ENCODE results near the gene SYNE4. TPM values are rescaled to one million over a fixed set of nuclear protein-coding genes. Genes with fewer than 3 reads are reported as not detected.
A peak's percentile ranks its signal among the peaks of the same experiment; 100 is the strongest.

The SYNE4 gene
- total and polyA plus RNA-seq, 2 of the 4 experiments (the other 2 are of a cell fraction): 0.27 TPM; not detected in 1

DNA sequence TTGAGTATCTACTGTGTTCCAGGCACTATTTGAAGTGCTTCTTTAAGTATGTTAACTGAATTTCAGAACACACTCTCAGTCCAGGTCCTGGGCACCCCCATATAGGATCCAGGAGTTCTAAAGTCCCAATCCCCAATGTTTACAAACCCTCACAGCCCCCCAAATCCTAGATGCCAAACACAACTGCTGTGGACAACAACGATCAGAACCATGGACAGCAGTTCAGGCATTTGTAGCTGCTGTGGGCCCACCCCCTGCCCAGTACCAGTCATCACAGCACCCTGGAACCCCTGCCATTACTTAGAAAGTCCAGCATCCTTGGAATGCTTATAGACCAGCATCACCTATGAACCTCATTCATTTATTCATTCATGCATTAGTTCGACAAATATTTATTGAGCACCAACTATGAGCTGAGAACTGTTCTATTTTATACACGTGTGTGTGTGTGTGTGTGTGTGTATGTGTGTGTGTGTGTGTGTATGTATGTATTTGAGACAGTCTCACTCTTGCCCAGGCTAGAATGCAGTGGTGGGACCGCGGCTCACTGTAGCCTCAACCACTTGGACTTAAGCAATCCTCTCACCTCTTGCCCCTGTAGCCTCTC lies 32.9 kb downstream of the SYNE4 start:
- WGBS, 2 experiments (ENCODE audit: extremely low coverage in 2 of 2, insufficient read length in 1 of 2): 14% methylated on average over 1 of the region's 5 CpGs; no CpG with 5 or more reads in 1 of the 2 experiments
- no peak overlapping the region for H4K8ac ChIP-seq (ENCODE audit: low read depth in 2 of 2, low read length in 2 of 2)
- H3K27ac ChIP-seq (ENCODE audit: insufficient read depth, low read length): no peak overlapping the region
- H3K36me3 ChIP-seq (ENCODE audit: control insufficient read depth, insufficient read depth, low read length): no peaks in the 10 kb centered on the region
- H4K20me1 ChIP-seq (ENCODE audit: insufficient read depth, low read length): no peaks in the 10 kb centered on the region
- no peak overlapping the region for H2BK20ac ChIP-seq (ENCODE audit: low read depth, low read length)
- no peak overlapping the region for H2BK120ac ChIP-seq (ENCODE audit: low read depth, low read length)
- ChIA-PET CTCF (no interaction called here), POLR2A (ENCODE audit: unreplicated experiment) (no interaction called here)
- H3K9ac ChIP-seq (ENCODE audit: low read depth, low read length): no peak overlapping the region
- no peak overlapping the region for H4K91ac ChIP-seq (ENCODE audit: insufficient read depth, low read depth, low read length)
- no peak overlapping the region for H3K4me2 ChIP-seq (ENCODE audit: low read depth, low read length)
- dilution Hi-C loops (cut with HindIII; ENCODE audit: low sequenced_read_pairs, unreplicated experiment) (no loop called here), intact Hi-C loops (cut with micrococcal nuclease) (loop anchor here (1.0 kb wide), 1 partner anchor 12 kb away; no protein-coding TSS in a partner anchor), in situ Hi-C loops (cut with MboI; ENCODE audit: low sequenced_read_pairs) (no loop called here)
- H2BK5ac ChIP-seq (ENCODE audit: low read depth, low read length, poor library complexity, severe bottlenecking): no peak overlapping the region
- no peak overlapping the region for H4K5ac ChIP-seq (ENCODE audit: low read depth, low read length)
- no peak overlapping the region for H3K4ac ChIP-seq (ENCODE audit: low read depth, low read length)
- H2BK15ac ChIP-seq (ENCODE audit: low read depth, low read length): no peak overlapping the region
- no peaks in the 10 kb centered on the region for H3K9me1 ChIP-seq (ENCODE audit: insufficient read depth, low read length)
- no TSS peak for BruUV-seq (replicated peaks)
- H2AK5ac ChIP-seq (ENCODE audit: low read depth, low read length): no peak overlapping the region
- no peak overlapping the region for H3K18ac ChIP-seq (ENCODE audit: low read depth, low read length)
- H3K79me1 ChIP-seq (ENCODE audit: low read depth in 1 of 2, low read length in 2 of 2): no peaks in the 10 kb centered on the region
- H2AK9ac ChIP-seq (replicated peaks; ENCODE audit: low read depth, low read length, poor library complexity): no peak overlapping the region
- H3K23ac ChIP-seq (ENCODE audit: low read depth, low read length): no peak overlapping the region
- TF ChIP-seq NFE2L2 (IDR thresholded peaks at IDR 0.05; ENCODE audit: low read depth, low read length) (no peak), BHLHE40 (IDR thresholded peaks at IDR 0.05; ENCODE audit: low read depth, low read length) (no peak), CEBPB (IDR thresholded peaks at IDR 0.05; ENCODE audit: low read depth, low read length) (no peak), MAZ (IDR thresholded peaks at IDR 0.05; ENCODE audit: borderline replicate concordance, low read depth, low read length) (no peak), SMC3 (IDR thresholded peaks at IDR 0.05; ENCODE audit: low read depth, low read length) (no peak), RAD21 (IDR thresholded peaks at IDR 0.05; ENCODE audit: low read length) (no peak), CHD1 (IDR thresholded peaks at IDR 0.05; ENCODE audit: low read depth, low read length) (no peak)
- H3K4me1 ChIP-seq (ENCODE audit: control insufficient read depth, insufficient read depth, low read length): no peaks in the 10 kb centered on the region
- ATAC-seq (ENCODE audit: low read depth) (peak; percentile 60; the same call in 1 of the 2 replicates), DNase-seq (peak; percentile 26)
- no peak overlapping the region for H3K56ac ChIP-seq (ENCODE audit: extremely low read depth, insufficient read depth, low read length)
- peaks cover 9% of the 10 kb centered on the region for H3K27me3 ChIP-seq (ENCODE audit: control insufficient read depth, insufficient read depth, low read length)
- no peaks in the 10 kb centered on the region for H3K9me3 ChIP-seq (ENCODE audit: control insufficient read depth, insufficient read depth, low read length)
- H3K4me3 ChIP-seq (ENCODE audit: insufficient read depth, low read depth, low read length): no peak overlapping the region
- no peak overlapping the region for H3K14ac ChIP-seq (replicated peaks; ENCODE audit: low read depth, low read length)
- H2AFZ ChIP-seq (replicated peaks; ENCODE audit: low read length, poor library complexity): no peak overlapping the region
